ENCODE measurements around the gene HOXB13. TPM values are rescaled to one million over a fixed set of nuclear protein-coding genes. Genes with fewer than 3 reads are reported as not detected.

Gene HOXB13
- polyA plus RNA-seq, 1 donor from 2014 or later, result not detected

DNA sequence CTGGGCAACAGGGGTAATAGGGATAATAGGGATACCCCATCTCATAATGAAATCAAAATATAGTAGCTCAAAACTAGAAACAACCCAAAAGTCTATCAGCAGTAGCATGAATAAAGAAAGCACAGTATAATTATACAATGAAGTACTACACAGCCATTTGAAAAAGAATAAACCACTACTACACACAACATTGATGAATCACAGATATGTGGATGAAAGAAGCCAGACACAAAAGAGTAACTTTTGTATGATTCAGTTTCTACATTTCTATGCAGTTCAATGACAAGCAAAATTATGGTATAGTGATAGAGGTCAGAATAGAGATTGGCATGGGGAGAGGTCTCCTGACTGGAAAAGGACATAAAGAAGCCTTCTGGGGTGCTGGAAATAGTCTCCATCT is 2.8 kb upstream of the HOXB13 start:
- H3K27ac ChIP-seq (ENCODE audit: low read length), result no peak overlapping the region
- H3K9me3 ChIP-seq (ENCODE audit: low read length), result peaks cover 3% of the 10 kb centered on the region
- no peaks in the 10 kb centered on the region for H3K79me2 ChIP-seq (replicated peaks; ENCODE audit: insufficient read depth, low read length)
- no peaks in the 10 kb centered on the region for H3F3A ChIP-seq (ENCODE audit: insufficient read depth, low read length, poor library complexity, severe bottlenecking)
- H3K4me2 ChIP-seq (ENCODE audit: low read length), result no peak overlapping the region
- H3K36me3 ChIP-seq (ENCODE audit: insufficient read depth, low read length), result no peaks in the 10 kb centered on the region
- H3K9me2 ChIP-seq (ENCODE audit: insufficient read depth, low read length), result no peaks in the 10 kb centered on the region
- H2AFZ ChIP-seq (ENCODE audit: low read depth, low read length), result no peak overlapping the region
- no peak for TF ChIP-seq SMC3 (conservative IDR thresholded peaks at IDR 0.05; ENCODE audit: poor library complexity)
- no peak for TF ChIP-seq EZH2 (IDR thresholded peaks at IDR 0.05; ENCODE audit: borderline replicate concordance, insufficient read depth, low read length, poor library complexity, severe bottlenecking)
- TF ChIP-seq, protein P1, sequence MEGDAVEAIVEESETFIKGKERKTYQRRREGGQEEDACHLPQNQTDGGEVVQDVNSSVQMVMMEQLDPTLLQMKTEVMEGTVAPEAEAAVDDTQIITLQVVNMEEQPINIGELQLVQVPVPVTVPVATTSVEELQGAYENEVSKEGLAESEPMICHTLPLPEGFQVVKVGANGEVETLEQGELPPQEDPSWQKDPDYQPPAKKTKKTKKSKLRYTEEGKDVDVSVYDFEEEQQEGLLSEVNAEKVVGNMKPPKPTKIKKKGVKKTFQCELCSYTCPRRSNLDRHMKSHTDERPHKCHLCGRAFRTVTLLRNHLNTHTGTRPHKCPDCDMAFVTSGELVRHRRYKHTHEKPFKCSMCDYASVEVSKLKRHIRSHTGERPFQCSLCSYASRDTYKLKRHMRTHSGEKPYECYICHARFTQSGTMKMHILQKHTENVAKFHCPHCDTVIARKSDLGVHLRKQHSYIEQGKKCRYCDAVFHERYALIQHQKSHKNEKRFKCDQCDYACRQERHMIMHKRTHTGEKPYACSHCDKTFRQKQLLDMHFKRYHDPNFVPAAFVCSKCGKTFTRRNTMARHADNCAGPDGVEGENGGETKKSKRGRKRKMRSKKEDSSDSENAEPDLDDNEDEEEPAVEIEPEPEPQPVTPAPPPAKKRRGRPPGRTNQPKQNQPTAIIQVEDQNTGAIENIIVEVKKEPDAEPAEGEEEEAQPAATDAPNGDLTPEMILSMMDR (IDR thresholded peaks at IDR 0.05; ENCODE audit: poor library complexity, severe bottlenecking), result no peak
- H4K20me1 ChIP-seq (ENCODE audit: insufficient read depth), result no peaks in the 10 kb centered on the region
- H3K4me3 ChIP-seq (ENCODE audit: low read length), result no peak overlapping the region
- peaks cover 100% of the 10 kb centered on the region for H3K27me3 ChIP-seq (ENCODE audit: insufficient read depth, low read depth, low read length)
- H3K9ac ChIP-seq (ENCODE audit: low read length), result no peak overlapping the region

DNA sequence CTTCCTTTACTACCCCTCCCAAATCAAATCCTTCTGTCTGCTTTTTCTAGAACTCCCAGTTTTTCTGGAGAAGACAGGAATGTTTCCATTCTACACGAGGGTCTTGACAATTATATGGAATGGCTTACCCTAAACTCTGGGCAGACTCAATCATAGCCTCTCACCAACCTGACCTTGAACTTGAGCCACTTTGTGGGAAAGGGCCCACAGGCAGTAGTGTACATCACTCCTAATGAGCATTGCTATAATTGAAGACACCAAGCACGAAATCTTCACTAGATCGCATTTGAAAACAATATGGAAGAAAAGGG is 1.6 kb upstream of the HOXB13 start:
- TF ChIP-seq RAD21 (conservative IDR thresholded peaks at IDR 0.05) (no peak), MXI1 (conservative IDR thresholded peaks at IDR 0.05; ENCODE audit: poor library complexity, severe bottlenecking) (no peak), EP300 (conservative IDR thresholded peaks at IDR 0.05; ENCODE audit: poor library complexity, severe bottlenecking) (no peak), SMC3 (conservative IDR thresholded peaks at IDR 0.05; ENCODE audit: poor library complexity) (no peak)
- TF ChIP-seq, protein P1 (IDR thresholded peaks at IDR 0.05; ENCODE audit: poor library complexity, severe bottlenecking), result no peak
- TF ChIP-seq, protein P2, sequence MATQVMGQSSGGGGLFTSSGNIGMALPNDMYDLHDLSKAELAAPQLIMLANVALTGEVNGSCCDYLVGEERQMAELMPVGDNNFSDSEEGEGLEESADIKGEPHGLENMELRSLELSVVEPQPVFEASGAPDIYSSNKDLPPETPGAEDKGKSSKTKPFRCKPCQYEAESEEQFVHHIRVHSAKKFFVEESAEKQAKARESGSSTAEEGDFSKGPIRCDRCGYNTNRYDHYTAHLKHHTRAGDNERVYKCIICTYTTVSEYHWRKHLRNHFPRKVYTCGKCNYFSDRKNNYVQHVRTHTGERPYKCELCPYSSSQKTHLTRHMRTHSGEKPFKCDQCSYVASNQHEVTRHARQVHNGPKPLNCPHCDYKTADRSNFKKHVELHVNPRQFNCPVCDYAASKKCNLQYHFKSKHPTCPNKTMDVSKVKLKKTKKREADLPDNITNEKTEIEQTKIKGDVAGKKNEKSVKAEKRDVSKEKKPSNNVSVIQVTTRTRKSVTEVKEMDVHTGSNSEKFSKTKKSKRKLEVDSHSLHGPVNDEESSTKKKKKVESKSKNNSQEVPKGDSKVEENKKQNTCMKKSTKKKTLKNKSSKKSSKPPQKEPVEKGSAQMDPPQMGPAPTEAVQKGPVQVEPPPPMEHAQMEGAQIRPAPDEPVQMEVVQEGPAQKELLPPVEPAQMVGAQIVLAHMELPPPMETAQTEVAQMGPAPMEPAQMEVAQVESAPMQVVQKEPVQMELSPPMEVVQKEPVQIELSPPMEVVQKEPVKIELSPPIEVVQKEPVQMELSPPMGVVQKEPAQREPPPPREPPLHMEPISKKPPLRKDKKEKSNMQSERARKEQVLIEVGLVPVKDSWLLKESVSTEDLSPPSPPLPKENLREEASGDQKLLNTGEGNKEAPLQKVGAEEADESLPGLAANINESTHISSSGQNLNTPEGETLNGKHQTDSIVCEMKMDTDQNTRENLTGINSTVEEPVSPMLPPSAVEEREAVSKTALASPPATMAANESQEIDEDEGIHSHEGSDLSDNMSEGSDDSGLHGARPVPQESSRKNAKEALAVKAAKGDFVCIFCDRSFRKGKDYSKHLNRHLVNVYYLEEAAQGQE (IDR thresholded peaks at IDR 0.05; ENCODE audit: borderline replicate concordance), result no peak
- no peak overlapping the region for H3K9ac ChIP-seq (ENCODE audit: low read length)
- no peaks in the 10 kb centered on the region for H4K20me1 ChIP-seq (ENCODE audit: insufficient read depth)
- H3K27ac ChIP-seq (ENCODE audit: low read length), result no peak overlapping the region
- no peaks in the 10 kb centered on the region for H3K9me2 ChIP-seq (ENCODE audit: insufficient read depth, low read length)
- H3K79me2 ChIP-seq (replicated peaks; ENCODE audit: insufficient read depth, low read length), result no peaks in the 10 kb centered on the region
- no peak overlapping the region for H3K4me2 ChIP-seq (ENCODE audit: low read length)
- H2AFZ ChIP-seq (ENCODE audit: low read depth, low read length), result no peak overlapping the region
- peaks cover 100% of the 10 kb centered on the region for H3K27me3 ChIP-seq (ENCODE audit: insufficient read depth, low read depth, low read length)
- no peaks in the 10 kb centered on the region for H3K36me3 ChIP-seq (ENCODE audit: insufficient read depth, low read length)
- H3K4me3 ChIP-seq (ENCODE audit: low read length), result no peak overlapping the region
- no peaks in the 10 kb centered on the region for H3F3A ChIP-seq (ENCODE audit: insufficient read depth, low read length, poor library complexity, severe bottlenecking)
- peaks cover 4% of the 10 kb centered on the region for H3K9me3 ChIP-seq (ENCODE audit: low read length)

Measured in neural cell (in vitro differentiated cells).